GDM1 (cell line): ENCODE measurements around the gene TNFSF11.

Experiments
- DNase-seq: peaks from one replicate; lab custom pipeline; 2025; lab: John Stamatoyannopoulos, UW

The TNFSF11 gene

GRCh38 chr13:42653679-42654078 lies 79.7 kb downstream of the TNFSF11 start:
- no peak for DNase-seq

GRCh38 chr13:42654212-42654611 lies 80.3 kb downstream of the TNFSF11 start:
- no peak for DNase-seq

GRCh38 chr13:42654722-42655121 lies 80.8 kb downstream of the TNFSF11 start:
- no peak for DNase-seq

- no peak for DNase-seq
Measured at GRCh38 chr13:42656161-42656560, 82.2 kb downstream of the TNFSF11 start.

GRCh38 chr13:42656958-42657357 lies 83.0 kb downstream of the TNFSF11 start:
- DNase-seq = no peak
